ENCODE results near the gene CAB39.
A peak's percentile ranks its signal among the peaks of the same experiment; 100 is the strongest.

CAB39 gene

DNA sequence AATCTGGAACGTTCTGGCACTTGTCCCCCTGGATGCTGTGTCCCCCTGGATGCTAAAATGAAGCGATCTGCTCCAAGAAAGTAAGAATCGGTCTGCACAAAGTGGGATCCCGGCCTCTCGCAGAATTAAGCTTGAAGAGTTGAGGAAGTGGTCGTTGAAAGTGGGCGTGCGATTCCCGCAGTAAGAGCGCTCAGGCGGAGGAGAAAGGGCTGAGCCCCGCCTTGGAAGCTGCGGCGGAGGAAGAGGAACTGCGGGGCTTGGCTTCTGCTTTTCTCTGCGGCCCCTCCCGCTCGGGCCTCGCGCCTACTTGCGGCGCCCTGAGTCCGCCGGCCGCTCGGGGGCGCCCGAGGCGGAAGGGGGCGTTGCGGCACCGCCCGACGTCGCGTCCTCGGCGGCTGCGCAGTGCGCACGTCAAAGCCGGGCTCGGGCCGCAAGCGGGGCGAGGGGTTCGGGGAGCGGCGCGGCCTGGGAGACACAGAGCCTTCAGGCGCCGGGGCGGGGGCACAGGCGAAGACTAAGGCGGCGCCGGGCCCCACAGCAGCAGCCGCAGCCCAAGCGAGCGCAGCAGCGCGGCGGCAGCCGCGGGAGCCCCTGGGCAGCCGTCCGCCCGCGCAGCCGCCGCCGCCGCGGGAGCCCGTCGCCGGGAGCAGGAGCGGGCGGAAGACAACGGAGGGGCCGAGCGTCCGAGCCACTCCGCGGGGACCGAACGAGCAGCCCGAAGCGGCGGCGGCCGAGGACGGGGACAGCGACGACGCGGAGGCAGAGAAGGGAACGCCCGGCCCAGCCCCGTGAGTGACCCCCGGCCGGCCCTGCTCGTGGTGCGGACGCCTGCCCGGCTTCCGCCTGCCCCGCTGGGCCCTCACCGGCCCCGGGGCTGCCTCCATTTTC is at the start of gene CAB39:
Gene CAB39 (plus strand): TSS at position 400 of the 888 bp plus-strand sequence. CDS start 47,160 bp downstream, outside the sequence.
- Mint-ChIP-seq H3K4me3 (peak within 1 kb of the TSS; percentile 94), H3K27ac (ENCODE audit: low read depth) (peak within 1 kb of the TSS; percentile 90), H3K36me3 (ENCODE audit: insufficient read depth) (peaks cover 21% of the 10 kb centered on the region), H3K27me3 (no peaks in the 10 kb centered on the region), H3K9me3 (no peaks in the 10 kb centered on the region), H3K4me1 (peaks cover 43% of the 10 kb centered on the region)
- DNase-seq (ENCODE audit: low spot score in 2 of 2) (peak; percentile 74 to 80), ATAC-seq (replicated peaks; ENCODE audit: extremely low read depth, poor library complexity, severe bottlenecking) (peak; percentile 80)

DNA sequence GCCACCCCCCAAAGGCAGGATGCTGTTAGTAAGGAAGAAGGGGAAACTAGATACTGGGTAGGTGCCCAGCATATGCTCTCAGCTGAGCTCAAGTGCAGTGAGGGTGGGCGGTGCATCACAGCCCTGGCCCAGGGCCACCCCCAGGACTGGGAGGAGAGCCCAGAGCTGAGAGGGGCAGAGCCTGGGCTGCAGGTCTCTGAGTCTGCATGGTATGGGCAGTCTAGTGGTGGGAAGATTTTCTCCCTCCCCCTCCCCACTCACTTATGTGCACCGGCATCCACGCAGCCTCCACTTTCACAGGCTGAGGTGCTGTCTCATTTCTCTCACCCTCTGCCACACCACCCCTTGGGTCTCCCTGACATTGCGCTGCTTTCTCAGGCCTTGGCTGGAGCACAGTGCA is 48.5 kb upstream of the CAB39 start:
- no peaks in the 10 kb centered on the region for H3K27me3 Mint-ChIP-seq
- H3K9me3 Mint-ChIP-seq, result no peaks in the 10 kb centered on the region
- DNase-seq (ENCODE audit: low spot score in 2 of 2), result no peak
- H3K4me3 Mint-ChIP-seq, result peak overlapping the region; percentile 59
- peaks cover 12% of the 10 kb centered on the region for H3K36me3 Mint-ChIP-seq (ENCODE audit: insufficient read depth)
- peak overlapping the region; percentile 70 for H3K27ac Mint-ChIP-seq (ENCODE audit: low read depth)
- H3K4me1 Mint-ChIP-seq, result peaks cover 90% of the 10 kb centered on the region
- ATAC-seq (replicated peaks; ENCODE audit: extremely low read depth, poor library complexity, severe bottlenecking), result no peak

DNA sequence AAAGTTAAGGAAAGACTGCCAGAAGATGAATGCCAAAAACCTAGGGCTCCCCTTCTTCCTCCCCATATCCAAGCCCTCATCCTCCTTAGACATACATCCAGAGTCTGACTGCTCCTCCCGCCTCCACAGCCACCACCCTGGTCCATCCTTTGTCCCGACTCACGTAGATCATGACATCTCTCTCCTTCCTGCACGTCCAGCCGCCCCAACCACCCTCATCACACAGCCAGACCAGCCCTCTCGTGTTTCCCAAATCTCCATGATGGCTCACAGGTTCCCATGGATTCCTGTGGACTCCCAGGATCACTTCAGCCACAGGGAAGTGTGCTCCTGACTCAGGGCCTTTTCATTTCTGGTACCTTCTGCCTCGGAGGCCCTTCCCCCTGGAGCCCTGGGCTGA is 47.8 kb upstream of the CAB39 start:
- ATAC-seq (replicated peaks; ENCODE audit: extremely low read depth, poor library complexity, severe bottlenecking), result no peak
- H3K9me3 Mint-ChIP-seq, result no peaks in the 10 kb centered on the region
- peak overlapping the region; percentile 70 for H3K27ac Mint-ChIP-seq (ENCODE audit: low read depth)
- DNase-seq (ENCODE audit: low spot score in 2 of 2), result no peak
- H3K27me3 Mint-ChIP-seq, result no peaks in the 10 kb centered on the region
- H3K36me3 Mint-ChIP-seq (ENCODE audit: insufficient read depth), result peaks cover 12% of the 10 kb centered on the region
- peak overlapping the region; percentile 59 for H3K4me3 Mint-ChIP-seq
- peaks cover 86% of the 10 kb centered on the region for H3K4me1 Mint-ChIP-seq

DNA sequence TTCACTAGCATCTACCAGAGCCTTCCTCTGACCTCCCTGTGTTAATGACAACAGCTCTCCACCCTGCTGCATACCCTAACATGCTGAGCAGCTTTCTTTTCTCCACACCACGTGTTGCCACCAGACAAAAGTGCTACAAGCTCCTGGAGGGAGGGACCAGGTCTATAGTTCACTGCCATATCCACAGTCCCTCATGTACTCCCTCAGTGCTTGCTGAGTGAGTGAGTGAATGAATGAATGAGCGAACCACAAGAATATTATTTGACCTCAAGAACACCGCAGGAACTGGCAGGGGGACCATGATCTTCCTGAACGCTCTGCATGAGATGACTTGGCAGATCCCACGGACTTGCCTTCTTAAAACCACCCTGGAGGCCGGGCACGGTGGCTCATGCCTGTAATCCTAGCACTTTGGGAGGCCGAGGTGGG is 47.4 kb upstream of the CAB39 start:
- H3K4me3 Mint-ChIP-seq, result peak overlapping the region; percentile 59
- ATAC-seq (replicated peaks; ENCODE audit: extremely low read depth, poor library complexity, severe bottlenecking), result no peak
- H3K4me1 Mint-ChIP-seq, result peaks cover 84% of the 10 kb centered on the region
- H3K36me3 Mint-ChIP-seq (ENCODE audit: insufficient read depth), result peaks cover 12% of the 10 kb centered on the region
- DNase-seq (ENCODE audit: low spot score in 2 of 2), result no peak
- H3K9me3 Mint-ChIP-seq, result no peaks in the 10 kb centered on the region
- peak overlapping the region; percentile 70 for H3K27ac Mint-ChIP-seq (ENCODE audit: low read depth)
- H3K27me3 Mint-ChIP-seq, result no peaks in the 10 kb centered on the region

DNA sequence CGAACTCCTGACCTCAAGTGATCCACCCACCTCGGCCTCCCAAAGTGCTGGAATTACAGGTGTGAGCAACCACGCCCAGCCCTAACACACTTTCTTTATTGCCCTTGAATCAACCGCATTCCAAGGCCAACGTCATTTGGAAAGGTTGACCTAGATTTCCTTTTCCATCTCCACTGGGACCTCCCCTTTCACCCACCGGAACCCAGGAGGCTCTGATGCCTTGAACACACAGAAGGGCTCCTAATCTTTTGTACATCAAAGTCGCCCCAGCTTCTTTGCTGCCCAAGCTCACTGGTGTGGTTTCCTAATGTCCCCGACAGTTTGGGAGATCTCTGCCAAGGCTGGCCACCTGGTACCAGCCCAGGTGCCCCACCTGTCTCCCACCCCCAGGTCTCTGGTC is 46.2 kb upstream of the CAB39 start:
- no peak for ATAC-seq (replicated peaks; ENCODE audit: extremely low read depth, poor library complexity, severe bottlenecking)
- peaks cover 72% of the 10 kb centered on the region for H3K4me1 Mint-ChIP-seq
- peaks cover 10% of the 10 kb centered on the region for H3K36me3 Mint-ChIP-seq (ENCODE audit: insufficient read depth)
- H3K27ac Mint-ChIP-seq (ENCODE audit: low read depth), result no peak overlapping the region
- no peak for DNase-seq (ENCODE audit: low spot score in 2 of 2)
- no peaks in the 10 kb centered on the region for H3K9me3 Mint-ChIP-seq
- no peaks in the 10 kb centered on the region for H3K27me3 Mint-ChIP-seq
- H3K4me3 Mint-ChIP-seq, result no peak overlapping the region

DNA sequence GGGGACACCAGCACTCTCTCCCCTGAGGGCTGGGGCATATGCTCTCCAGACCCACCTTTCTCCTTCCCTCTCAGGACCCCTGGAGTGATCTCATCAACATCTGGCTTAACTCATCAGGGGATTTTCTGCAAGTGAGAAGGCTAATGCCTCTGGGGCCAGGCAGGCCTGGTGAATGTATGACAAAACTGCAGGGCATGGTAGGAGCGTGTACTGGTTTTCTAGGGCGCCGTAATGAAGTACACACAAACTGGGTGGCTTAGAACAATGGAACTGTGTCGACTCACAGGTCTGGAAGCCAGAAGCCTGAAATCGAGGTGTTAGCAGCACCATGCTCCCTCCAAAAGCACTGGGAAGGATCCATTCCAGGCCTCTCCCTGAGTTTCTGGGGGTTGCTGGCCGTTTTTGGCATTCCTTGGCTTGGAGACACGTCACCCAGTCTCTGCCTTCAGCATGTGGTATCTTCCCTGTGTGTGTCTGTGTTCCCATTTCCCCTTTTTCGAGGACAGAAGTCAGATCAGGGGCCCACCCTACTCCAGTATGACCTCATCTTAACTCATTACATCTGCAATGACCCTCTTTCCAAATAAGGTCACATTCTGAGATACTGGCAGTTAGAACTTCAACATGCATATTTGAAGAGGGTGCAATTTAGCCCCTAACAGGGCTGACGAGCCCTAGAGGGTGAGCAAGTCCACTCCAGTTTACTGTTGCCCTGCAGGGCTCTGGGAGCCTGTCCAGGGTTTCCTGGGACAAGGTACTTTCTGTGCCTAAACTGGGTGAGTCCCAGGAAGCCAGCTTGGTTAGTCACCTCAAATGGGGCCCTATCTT is 45.5 kb upstream of the CAB39 start:
- H3K4me3 Mint-ChIP-seq, result no peak overlapping the region

DNA sequence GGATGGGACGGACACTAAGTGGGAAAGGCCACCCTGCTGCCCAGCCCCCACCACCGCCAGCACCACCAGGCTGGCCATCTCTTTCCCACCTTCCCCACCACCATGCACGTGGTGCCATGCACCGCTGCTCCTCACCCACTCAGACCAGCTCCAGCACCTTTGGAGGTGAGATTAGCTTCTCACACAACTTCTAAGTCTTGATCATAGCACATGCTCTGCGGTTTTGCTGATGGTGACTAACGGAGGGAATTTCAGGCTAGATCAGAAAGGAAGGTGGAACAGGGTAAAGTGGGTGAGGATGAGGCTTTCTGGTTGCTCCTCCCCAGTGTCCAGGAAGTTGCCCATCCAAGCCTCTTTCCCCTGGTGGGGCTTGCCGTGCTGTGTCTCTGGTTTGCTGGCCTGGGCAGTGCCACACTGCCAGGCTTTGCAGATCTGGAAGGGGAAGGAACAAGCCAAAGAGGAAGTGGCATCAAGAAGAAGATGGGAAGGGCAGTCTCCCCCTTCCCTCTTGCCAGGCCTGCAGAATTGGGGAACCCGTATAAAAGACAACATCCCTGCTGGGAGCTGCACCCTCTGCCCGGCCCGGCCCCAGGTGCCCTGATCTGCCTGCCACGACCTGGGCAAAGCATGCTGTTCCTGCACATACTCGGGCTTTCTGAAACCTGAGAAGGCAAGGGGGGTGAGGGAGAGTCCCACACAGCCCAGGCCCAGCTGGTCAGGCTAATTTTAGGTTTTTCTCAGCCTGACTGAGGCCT is 44.3 kb upstream of the CAB39 start:
- ATAC-seq (replicated peaks; ENCODE audit: extremely low read depth, poor library complexity, severe bottlenecking) (peak; percentile 56), DNase-seq (ENCODE audit: low spot score in 2 of 2) (no peak)
- H3K4me1 Mint-ChIP-seq, result peaks cover 54% of the 10 kb centered on the region
- no peaks in the 10 kb centered on the region for H3K9me3 Mint-ChIP-seq
- H3K27ac Mint-ChIP-seq (ENCODE audit: low read depth), result no peak overlapping the region
- H3K4me3 Mint-ChIP-seq, result peak overlapping the region; percentile 2
- no peaks in the 10 kb centered on the region for H3K27me3 Mint-ChIP-seq
- peaks cover 8% of the 10 kb centered on the region for H3K36me3 Mint-ChIP-seq (ENCODE audit: insufficient read depth)

More for the DNA sequence above, 45.5 kb upstream of the CAB39 start:
- Mint-ChIP-seq H3K9me3 (no peaks in the 10 kb centered on the region), H3K4me1 (peaks cover 67% of the 10 kb centered on the region), H3K36me3 (ENCODE audit: insufficient read depth) (peaks cover 10% of the 10 kb centered on the region), H3K27ac (ENCODE audit: low read depth) (no peak overlapping the region), H3K27me3 (no peaks in the 10 kb centered on the region)
- DNase-seq (ENCODE audit: low spot score in 2 of 2), result no peak
- ATAC-seq (replicated peaks; ENCODE audit: extremely low read depth, poor library complexity, severe bottlenecking), result no peak

DNA sequence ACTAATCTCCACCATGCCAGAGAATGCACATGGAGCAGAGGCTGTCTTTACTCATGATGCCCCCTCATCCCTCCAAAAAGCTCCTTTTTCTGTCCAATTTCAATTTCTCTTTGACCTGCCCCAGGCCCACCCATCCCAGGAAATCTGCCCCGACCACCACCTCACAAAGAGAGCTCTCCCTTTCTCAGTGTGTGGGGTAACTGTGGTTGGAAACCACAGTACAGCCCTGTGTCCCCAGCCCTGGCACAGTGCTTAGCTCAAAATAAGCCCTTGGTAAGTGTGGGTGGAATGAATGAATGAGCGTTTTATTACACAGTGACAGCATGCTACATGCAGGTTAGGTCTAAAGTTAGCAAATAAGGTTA is 43.7 kb upstream of the CAB39 start:
- DNase-seq (ENCODE audit: low spot score in 2 of 2), result no peak
- peaks cover 49% of the 10 kb centered on the region for H3K4me1 Mint-ChIP-seq
- no peaks in the 10 kb centered on the region for H3K27me3 Mint-ChIP-seq
- H3K36me3 Mint-ChIP-seq (ENCODE audit: insufficient read depth), result peaks cover 8% of the 10 kb centered on the region
- ATAC-seq (replicated peaks; ENCODE audit: extremely low read depth, poor library complexity, severe bottlenecking), result no peak
- H3K9me3 Mint-ChIP-seq, result no peaks in the 10 kb centered on the region
- H3K27ac Mint-ChIP-seq (ENCODE audit: low read depth), result no peak overlapping the region
- H3K4me3 Mint-ChIP-seq, result no peak overlapping the region

DNA sequence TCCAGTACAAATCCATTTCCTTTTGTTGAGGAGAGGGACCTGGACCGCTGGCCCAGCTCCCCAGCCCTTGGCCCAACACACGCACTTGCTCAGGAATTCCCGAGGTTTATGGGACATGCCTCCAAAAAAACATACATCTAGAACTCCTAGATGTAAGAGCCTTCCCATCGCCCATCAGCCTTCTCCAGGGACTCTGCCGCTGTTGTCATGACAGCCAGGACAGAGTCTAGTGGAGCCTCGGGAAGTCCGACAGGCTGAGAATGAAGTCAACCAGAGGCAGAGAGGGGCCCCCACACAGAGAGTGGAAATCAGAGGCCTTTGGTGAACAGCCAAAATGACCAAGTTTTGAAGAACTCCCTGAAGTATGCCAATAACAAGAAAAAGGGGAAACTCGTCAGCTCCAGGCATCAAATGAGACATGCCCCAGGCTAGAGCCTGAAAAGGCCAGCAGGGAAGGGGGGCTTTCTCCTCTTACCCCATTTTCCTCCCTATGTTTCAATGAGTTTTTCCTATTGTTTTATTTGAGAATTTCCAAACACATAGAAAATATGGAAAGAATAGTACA is 43.2 kb upstream of the CAB39 start:
- ATAC-seq (replicated peaks; ENCODE audit: extremely low read depth, poor library complexity, severe bottlenecking) (no peak), DNase-seq (ENCODE audit: low spot score in 2 of 2) (no peak)
- Mint-ChIP-seq H3K4me3 (no peak overlapping the region), H3K27me3 (no peaks in the 10 kb centered on the region), H3K36me3 (ENCODE audit: insufficient read depth) (peaks cover 6% of the 10 kb centered on the region), H3K4me1 (peaks cover 43% of the 10 kb centered on the region), H3K9me3 (no peaks in the 10 kb centered on the region), H3K27ac (ENCODE audit: low read depth) (no peak overlapping the region)

DNA sequence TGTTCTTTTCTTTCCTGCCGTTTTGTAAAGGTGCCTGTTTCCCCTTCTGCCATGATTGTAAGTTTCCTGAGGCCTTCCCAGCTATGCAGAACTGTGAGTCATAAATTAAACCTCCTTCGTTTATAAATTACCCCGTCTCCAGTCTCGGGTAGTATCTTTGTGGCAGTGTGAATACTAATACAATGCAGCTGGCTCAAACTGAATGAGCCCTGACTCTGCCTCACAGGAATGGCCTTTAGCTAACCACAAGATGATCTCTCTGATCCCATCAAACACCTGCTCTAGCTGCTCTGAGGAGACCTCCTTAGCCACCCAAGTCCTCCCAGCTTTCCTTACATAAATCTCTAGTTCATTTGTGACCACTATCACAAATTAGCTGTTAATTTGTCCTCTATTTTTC is 41.5 kb upstream of the CAB39 start:
- Mint-ChIP-seq H3K4me3 (no peak overlapping the region), H3K27ac (ENCODE audit: low read depth) (no peak overlapping the region), H3K4me1 (peaks cover 33% of the 10 kb centered on the region), H3K36me3 (ENCODE audit: insufficient read depth) (peaks cover 6% of the 10 kb centered on the region), H3K27me3 (no peaks in the 10 kb centered on the region), H3K9me3 (no peaks in the 10 kb centered on the region)
- ATAC-seq (replicated peaks; ENCODE audit: extremely low read depth, poor library complexity, severe bottlenecking), result no peak
- no peak for DNase-seq (ENCODE audit: low spot score in 2 of 2)

DNA sequence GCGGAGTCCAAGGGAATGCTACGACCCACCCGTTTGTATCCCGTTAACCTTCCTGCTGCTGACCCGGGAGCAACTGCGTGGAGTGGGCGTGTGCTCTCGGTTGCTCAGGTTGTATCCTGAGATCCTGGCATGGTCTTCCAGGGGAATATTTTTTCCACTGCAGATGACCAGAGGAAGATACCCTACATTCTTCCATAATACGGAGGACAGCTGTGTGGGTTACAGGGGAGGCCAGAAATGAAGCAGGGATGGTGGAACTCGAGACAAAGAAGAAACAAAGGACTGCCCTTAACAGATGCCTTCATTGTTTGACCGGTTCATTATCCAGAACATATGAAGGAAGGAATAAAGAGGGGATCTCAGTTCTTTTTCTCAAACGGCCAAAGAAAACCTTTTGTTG is 39.8 kb upstream of the CAB39 start:
- Mint-ChIP-seq H3K27me3 (no peaks in the 10 kb centered on the region), H3K4me1 (peaks cover 16% of the 10 kb centered on the region), H3K27ac (ENCODE audit: low read depth) (no peak overlapping the region), H3K4me3 (no peak overlapping the region), H3K36me3 (ENCODE audit: insufficient read depth) (peaks cover 4% of the 10 kb centered on the region), H3K9me3 (no peaks in the 10 kb centered on the region)
- no peak for ATAC-seq (replicated peaks; ENCODE audit: extremely low read depth, poor library complexity, severe bottlenecking)
- no peak for DNase-seq (ENCODE audit: low spot score in 2 of 2)

DNA sequence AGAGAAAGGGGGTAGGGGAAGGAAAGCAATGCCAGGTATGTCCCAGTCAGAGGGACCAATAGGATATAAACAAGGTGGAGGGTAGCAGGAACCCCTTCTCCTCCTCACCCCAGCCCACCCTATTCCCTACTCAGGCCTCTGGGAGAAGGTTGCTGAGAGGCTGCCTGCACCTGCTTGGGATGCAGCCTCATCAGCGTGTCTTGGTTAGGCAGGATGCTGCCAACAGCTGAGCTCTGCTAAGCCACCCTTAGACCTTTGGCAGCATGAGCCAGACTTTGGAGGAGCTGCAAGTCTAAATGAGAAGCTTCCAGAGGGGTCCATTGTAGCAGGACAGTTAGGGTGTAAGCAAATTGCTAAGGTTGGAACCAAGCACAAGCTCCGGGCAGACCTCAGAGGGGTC is 38.2 kb upstream of the CAB39 start:
- H3K27ac Mint-ChIP-seq (ENCODE audit: low read depth), result no peak overlapping the region
- H3K4me3 Mint-ChIP-seq, result no peak overlapping the region
- H3K9me3 Mint-ChIP-seq, result no peaks in the 10 kb centered on the region
- no peaks in the 10 kb centered on the region for H3K27me3 Mint-ChIP-seq
- no peaks in the 10 kb centered on the region for H3K36me3 Mint-ChIP-seq (ENCODE audit: insufficient read depth)
- ATAC-seq (replicated peaks; ENCODE audit: extremely low read depth, poor library complexity, severe bottlenecking) (no peak), DNase-seq (ENCODE audit: low spot score in 2 of 2) (no peak)
- peaks cover 7% of the 10 kb centered on the region for H3K4me1 Mint-ChIP-seq

Measured in central memory CD8-positive, alpha-beta T cell (primary cell).